Memory B cell (primary cell): ENCODE measurements around the gene SUFU.

Experiments
- ATAC-seq: fragments of 150-1000 bp; cut with Tn5 transposase; 2 replicates; pipeline ENCODE4 v1.10.0; 2021; ENCODE audit warnings: low read depth, mild to moderate bottlenecking, moderate library complexity
- DNase-seq, 2 donors: peaks; one replicate each; pipeline ENCODE4 v3.0.0; 2022; ENCODE audit warnings: low spot score in 2 of 2
- H3K27ac Mint-ChIP-seq: one replicate; pipeline ENCODE4 v1.8.0; 2022; ENCODE audit warnings: mild to moderate bottlenecking, moderate library complexity, mixed read lengths
- H3K27me3 Mint-ChIP-seq: one replicate; pipeline ENCODE4 v1.8.0; 2022; ENCODE audit warnings: mixed read lengths
- H3K36me3 Mint-ChIP-seq: one replicate; pipeline ENCODE4 v1.8.0; 2022; ENCODE audit warnings: mild to moderate bottlenecking, mixed read lengths
- H3K4me1 Mint-ChIP-seq: one replicate; pipeline ENCODE4 v1.8.0; 2022; ENCODE audit warnings: mixed read lengths
- H3K4me3 Mint-ChIP-seq: one replicate; pipeline ENCODE4 v1.8.0; 2022; ENCODE audit warnings: mild to moderate bottlenecking, moderate library complexity, mixed read lengths
- H3K9me3 Mint-ChIP-seq: one replicate; pipeline ENCODE4 v1.8.0; 2022; ENCODE audit warnings: mixed read lengths

The SUFU gene

DNA sequence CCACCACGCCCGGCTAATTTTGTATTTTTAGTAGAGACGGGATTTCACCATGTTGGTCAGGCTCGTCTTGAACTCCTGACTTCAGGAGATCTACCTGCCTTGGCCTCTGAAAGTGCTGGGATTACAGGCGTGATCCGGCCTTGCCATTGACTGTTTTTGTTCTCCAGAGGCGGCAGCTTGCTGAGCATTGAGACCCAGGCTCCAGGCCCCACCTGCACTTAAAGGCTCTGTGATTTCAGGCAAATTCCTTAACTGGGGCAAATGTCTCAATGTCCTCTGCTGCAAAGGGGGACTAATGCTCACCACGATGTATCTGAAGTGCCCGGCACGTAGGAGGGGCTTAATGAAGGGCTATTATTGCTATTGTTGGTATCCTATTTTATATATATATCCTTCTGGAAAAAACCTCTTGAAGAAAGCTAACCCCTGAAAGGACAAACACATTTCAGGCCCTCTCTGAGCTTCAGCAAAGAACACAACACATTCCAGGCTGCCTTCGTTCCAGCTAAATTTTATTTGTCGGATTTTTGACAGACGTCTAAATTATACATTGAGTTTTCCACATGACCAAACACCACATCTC, 169.6 kb downstream of the SUFU start:
- Mint-ChIP-seq H3K9me3 (no peaks in the 10 kb centered on the region), H3K36me3 (no peaks in the 10 kb centered on the region), H3K4me3 (no peak overlapping the region), H3K4me1 (peaks cover 13% of the 10 kb centered on the region), H3K27ac (peak overlapping the region; percentile 5), H3K27me3 (no peaks in the 10 kb centered on the region)
- no peak for ATAC-seq
- no peak for DNase-seq

DNA sequence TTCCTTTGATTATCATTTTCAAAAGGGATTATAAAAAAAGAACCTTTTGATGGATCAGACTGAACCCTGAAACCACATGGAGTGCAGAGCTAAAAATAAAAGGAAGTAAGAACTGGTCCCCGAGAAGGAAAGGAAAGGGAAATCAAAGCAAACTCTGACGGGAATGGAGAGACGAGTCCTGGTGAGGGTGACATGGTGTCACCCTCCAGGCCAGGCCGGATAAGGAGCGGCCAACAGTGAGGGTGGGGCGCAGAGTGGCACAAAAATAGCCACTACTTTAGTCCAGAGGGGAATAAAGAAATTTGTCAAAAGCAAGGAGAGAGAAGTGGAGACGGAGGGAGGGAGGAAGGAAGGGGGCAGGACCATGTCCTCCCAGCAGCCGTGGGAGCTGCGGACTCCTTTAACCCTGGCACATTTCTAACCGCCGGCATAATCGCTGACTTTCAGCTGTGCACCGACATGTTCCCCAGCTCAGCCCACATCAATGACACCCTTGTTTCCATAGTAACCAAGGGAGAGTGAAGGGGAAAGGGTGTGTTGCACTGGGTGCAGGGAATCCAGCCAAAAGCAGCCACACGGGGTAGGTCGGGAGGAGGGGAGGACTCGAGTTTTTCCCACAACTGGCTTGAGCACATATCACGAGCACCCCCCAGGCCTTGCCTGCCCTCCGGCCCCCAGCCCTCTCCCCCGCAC, 170.2 kb downstream of the SUFU start:
- ATAC-seq (peak; percentile 34), DNase-seq (no peak)
- Mint-ChIP-seq H3K36me3 (no peaks in the 10 kb centered on the region), H3K4me1 (peaks cover 17% of the 10 kb centered on the region), H3K27me3 (no peaks in the 10 kb centered on the region), H3K9me3 (no peaks in the 10 kb centered on the region), H3K4me3 (peak overlapping the region; percentile 2), H3K27ac (peak overlapping the region; percentile 5)

DNA sequence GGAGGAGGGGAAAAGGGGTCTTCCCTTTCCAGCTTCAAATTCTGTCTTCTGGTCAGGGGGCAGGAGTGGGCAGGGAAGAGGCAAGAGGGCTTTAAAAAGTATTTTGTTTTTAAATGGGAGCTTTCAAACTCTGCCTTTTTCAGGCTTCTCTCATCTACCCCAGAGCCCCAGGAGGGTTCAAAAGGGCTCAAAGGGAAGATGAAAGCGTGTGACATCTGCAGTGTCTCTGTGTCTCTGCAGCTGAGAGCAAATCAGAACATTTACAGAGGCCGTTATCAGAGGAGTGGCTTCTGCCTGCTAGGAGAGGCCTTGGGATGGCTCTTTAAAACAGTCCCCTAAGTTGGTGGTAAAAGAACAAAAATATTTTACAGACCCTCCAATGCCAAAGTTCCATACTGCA, 170.8 kb downstream of the SUFU start:
- H3K9me3 Mint-ChIP-seq = no peaks in the 10 kb centered on the region
- H3K4me3 Mint-ChIP-seq = no peak overlapping the region
- no peak for ATAC-seq

DNA sequence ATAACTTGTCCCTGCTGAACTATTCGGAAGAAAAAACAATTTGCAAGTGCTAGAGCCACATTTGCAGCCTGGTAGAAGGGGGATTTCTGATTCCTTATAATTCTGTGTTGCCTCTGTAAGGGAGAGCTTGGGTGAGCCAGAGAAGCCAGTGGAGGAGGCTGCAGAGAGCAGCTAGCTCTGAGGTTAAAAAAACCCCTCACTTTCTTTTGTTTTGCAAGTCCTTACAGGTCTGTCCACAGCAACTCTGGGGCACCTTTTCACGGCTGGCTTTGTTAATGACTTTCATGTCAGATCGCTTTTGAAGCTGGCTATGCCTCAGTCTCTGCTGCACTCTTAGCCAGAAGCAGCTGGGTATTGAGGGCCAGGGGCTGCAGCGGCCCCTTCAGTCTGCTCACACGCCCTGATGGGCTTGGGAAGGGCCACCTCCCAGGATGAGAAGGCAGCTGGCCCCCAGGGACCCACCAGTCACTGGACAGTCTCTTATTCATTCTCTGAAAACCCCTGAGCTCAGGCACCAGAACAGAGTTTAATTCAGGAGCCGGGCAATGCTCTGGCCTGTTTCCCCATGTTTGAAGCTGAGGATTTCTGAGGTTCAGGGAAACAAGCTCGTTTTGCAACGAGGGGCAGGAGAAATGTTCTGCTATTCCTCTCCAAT, 171.4 kb downstream of the SUFU start:
- no peak for ATAC-seq
- no peak overlapping the region for H3K4me3 Mint-ChIP-seq

More for the DNA sequence above, 170.8 kb downstream of the SUFU start:
- Mint-ChIP-seq H3K27me3 (no peaks in the 10 kb centered on the region), H3K27ac (no peak overlapping the region), H3K36me3 (no peaks in the 10 kb centered on the region), H3K4me1 (peaks cover 17% of the 10 kb centered on the region)
- no peak for DNase-seq

DNA sequence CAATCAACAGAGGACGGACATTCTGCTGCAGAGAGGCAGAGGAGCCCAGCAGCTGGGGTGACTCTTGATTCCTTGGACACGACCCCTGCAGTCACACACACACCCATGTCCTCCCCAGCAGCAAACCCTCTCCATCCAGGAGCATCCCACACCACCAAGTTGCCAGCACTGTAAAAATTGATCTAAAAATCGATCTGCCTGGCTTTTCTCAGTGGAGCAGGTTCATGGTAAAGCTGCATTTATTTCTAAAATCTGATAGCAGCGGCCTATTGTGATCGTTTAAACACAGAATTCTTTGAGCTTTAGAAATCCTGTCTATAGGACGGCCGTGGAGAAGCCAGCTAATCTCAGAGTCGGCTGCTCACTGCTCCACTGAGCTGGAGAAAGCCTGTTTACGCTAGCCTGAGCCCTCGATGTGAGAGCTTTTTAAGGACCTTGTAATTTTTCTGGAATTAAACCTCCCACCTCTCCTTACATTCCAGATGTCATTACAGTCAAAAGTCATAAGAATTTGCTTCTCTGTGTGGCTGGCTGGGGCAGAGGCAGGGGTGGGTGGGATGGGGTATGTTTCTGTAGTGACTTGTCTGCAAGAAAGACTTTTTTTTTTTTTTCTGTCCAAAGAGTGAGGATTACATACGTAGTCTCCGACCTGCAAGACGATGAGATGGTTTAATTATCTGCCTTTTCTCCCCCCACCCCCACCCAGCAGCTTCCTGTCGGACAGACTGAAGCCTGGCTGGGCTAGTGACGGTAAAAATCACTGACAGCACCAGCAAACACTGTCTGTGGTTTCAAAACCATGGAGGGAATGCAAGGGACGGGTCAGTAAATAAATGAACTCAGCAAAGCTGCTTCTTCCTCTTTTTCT, 172.1 kb downstream of the SUFU start:
- no peaks in the 10 kb centered on the region for H3K9me3 Mint-ChIP-seq

More for the DNA sequence above, 171.4 kb downstream of the SUFU start:
- H3K36me3 Mint-ChIP-seq = no peaks in the 10 kb centered on the region
- peak overlapping the region; percentile 6 for H3K27ac Mint-ChIP-seq
- no peaks in the 10 kb centered on the region for H3K9me3 Mint-ChIP-seq
- H3K27me3 Mint-ChIP-seq = no peaks in the 10 kb centered on the region
- H3K4me1 Mint-ChIP-seq = peaks cover 17% of the 10 kb centered on the region
- DNase-seq = no peak

DNA sequence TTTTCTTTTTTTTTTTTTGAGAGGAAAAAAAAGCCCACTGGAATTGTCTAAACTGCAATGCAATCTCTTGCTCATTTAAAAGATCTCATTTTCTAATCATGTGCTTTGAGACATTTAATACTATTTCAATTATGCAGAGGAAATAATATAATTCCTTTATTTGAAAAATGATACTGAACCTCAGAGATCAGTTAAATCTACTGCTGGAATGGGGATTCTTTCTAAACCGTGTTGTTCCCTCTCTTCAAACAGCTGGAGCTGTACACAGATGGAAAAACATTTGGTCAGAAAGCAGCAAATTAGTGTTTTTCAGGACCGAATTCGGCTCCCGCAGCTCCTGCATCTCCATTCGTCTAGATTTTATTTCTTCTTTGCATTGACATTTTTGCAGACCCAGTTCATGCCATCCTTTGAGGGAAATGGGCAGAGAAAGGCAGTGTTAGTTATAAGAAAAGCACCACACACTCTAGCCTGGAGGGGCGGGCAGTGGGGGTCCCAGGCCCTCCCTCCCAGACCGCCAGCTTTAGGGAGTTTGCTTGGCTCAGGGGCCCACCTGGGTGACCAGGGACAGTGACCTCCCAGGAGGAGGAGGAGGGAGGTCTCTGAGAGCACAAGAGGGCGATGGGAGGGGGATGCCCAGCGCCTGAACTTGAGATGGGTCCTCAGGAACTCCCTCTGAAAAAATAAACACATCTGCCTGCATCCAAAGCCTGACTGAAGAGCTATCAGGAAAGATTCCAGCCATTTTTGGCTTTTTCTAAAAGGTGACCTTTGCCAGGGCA, 173.0 kb downstream of the SUFU start:
- Mint-ChIP-seq H3K27me3 (no peaks in the 10 kb centered on the region), H3K27ac (no peak overlapping the region), H3K4me3 (no peak overlapping the region), H3K36me3 (no peaks in the 10 kb centered on the region), H3K4me1 (peaks cover 17% of the 10 kb centered on the region), H3K9me3 (no peaks in the 10 kb centered on the region)
- ATAC-seq = no peak
- no peak for DNase-seq

More for the DNA sequence above, 172.1 kb downstream of the SUFU start:
- Mint-ChIP-seq H3K27me3 (no peaks in the 10 kb centered on the region), H3K27ac (peak overlapping the region; percentile 6), H3K4me3 (peak overlapping the region; percentile 14), H3K36me3 (no peaks in the 10 kb centered on the region), H3K4me1 (peaks cover 17% of the 10 kb centered on the region)
- DNase-seq (no peak), ATAC-seq (peak; percentile 66)

DNA sequence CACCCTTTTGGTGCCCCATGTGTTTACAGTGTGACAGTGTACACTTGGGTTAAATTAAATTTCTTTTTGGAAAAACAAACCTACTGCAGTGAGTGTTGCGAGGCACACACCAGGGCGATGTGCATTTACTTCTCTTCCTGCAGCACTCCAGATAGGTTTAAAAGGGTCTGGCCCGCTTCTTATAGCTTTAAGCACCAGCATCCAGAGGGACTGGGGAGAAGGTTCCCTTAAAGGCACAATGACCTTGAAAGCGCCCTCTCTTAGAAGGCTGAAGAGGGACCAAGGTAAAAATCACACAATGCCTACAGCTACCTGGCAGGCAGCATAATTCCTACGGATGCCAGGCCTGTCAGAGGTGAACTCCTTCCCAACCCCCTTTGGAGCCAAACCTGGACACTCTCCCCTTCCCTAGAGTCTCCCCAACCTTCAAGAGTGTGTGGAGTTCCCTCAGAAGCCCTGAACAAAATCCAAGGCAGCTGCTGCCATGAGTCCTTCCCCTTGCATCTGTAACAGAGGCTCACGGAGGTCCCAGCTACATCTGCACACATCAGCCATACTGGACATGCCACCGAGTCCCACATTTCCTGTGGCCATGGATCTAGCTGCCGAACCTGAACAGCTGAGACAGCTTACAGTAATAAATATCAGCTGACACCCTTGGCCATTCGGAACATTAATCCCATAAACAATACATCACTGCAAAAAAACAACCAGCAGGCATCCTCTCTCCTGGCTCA, 173.7 kb downstream of the SUFU start:
- Mint-ChIP-seq H3K4me1 (peaks cover 17% of the 10 kb centered on the region), H3K27ac (no peak overlapping the region), H3K27me3 (no peaks in the 10 kb centered on the region), H3K36me3 (peaks cover 2% of the 10 kb centered on the region), H3K4me3 (no peak overlapping the region), H3K9me3 (no peaks in the 10 kb centered on the region)
- DNase-seq = no peak
- no peak for ATAC-seq

DNA sequence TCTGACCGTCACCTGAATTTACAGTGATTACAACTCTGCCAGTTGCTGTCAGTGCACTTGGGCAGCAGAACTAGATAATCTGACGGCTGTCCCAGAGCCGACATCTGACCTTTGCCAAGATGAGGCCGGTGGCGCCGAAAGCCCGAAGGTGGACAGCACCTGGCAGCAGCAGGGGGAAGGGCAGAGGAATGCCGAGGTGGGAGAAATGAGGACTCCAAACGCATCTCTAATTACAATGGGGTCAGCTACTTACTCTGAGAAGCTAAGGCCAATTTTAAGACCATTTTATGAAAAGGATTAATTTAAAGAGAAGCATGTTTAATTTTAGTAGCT, 174.3 kb downstream of the SUFU start:
- no peak for ATAC-seq
- DNase-seq = no peak
- Mint-ChIP-seq H3K4me3 (no peak overlapping the region), H3K9me3 (no peaks in the 10 kb centered on the region), H3K4me1 (peaks cover 17% of the 10 kb centered on the region), H3K27me3 (no peaks in the 10 kb centered on the region), H3K36me3 (peaks cover 2% of the 10 kb centered on the region), H3K27ac (no peak overlapping the region)

DNA sequence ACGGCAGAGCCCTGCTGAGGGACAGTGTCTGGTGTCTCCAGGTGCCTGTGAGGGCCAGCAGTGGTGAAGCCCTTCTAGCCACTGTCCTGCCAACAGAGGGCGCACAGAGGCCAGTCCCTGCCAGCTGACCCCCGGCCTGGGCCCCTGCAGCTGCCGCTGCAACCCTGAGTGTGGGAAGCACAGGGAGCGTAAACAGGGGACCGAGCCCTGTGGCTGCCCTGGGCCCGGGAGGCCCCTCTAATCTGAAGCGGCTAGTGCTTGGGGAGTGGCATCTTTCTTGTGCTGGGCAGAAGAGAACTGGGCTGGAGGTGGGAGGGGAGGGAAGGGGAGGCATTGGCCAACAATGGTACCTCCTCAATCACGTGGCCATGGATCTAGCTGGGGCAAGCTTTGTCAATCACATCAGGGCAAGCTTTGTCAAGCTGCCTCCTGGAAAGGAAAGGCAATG, 175.1 kb downstream of the SUFU start:
- H3K27ac Mint-ChIP-seq = peak overlapping the region; percentile 39
- no peaks in the 10 kb centered on the region for H3K9me3 Mint-ChIP-seq
- peaks cover 2% of the 10 kb centered on the region for H3K36me3 Mint-ChIP-seq
- DNase-seq = no peak
- peak; percentile 36 for ATAC-seq
- H3K27me3 Mint-ChIP-seq = no peaks in the 10 kb centered on the region
- peaks cover 14% of the 10 kb centered on the region for H3K4me1 Mint-ChIP-seq
- H3K4me3 Mint-ChIP-seq = no peak overlapping the region

DNA sequence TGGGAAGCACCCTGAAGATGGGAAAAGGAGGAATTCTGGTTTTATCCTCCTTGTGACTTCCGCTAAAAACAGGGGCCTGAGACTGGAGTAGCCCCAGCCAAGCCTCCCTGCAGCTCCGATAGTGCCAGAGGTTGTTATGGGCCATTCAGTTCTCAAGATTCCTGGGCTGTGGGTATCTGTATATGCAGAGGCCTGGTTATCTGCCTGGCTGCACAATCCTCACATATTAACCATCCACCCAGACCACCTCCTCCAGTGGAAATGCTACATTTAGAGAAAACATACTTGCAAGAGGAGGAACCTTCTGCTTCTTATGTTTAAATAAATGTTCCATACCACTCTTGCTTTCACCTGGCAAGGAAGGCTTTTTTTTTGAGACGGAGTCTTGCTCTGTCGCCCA, 175.8 kb downstream of the SUFU start:
- no peak overlapping the region for H3K27ac Mint-ChIP-seq
- H3K4me1 Mint-ChIP-seq = peaks cover 10% of the 10 kb centered on the region

DNA sequence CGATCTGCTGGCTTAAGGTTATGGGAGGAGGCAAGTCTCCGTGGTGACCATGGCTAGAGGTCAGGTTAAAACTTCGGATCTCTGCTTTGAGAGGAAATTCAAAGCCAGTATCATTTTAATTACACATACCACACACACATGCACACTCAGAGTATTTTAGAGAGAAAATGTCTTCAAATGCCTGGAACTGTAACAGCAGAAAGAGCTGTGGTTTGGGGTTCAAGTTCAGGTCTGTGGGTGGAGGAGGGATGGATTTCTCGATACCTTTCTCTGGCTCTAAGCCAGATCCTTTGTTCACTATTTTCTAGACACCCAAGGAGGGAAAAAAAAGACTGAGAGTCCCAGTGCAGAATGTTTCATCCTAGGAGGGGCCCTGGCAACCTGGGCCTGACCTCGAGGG, 177.9 kb downstream of the SUFU start:
- H3K36me3 Mint-ChIP-seq = peaks cover 8% of the 10 kb centered on the region
- H3K9me3 Mint-ChIP-seq = no peaks in the 10 kb centered on the region

More for the DNA sequence above, 175.8 kb downstream of the SUFU start:
- Mint-ChIP-seq H3K9me3 (no peaks in the 10 kb centered on the region), H3K27me3 (no peaks in the 10 kb centered on the region), H3K36me3 (peaks cover 2% of the 10 kb centered on the region), H3K4me3 (no peak overlapping the region)
- no peak for DNase-seq
- ATAC-seq = no peak

DNA sequence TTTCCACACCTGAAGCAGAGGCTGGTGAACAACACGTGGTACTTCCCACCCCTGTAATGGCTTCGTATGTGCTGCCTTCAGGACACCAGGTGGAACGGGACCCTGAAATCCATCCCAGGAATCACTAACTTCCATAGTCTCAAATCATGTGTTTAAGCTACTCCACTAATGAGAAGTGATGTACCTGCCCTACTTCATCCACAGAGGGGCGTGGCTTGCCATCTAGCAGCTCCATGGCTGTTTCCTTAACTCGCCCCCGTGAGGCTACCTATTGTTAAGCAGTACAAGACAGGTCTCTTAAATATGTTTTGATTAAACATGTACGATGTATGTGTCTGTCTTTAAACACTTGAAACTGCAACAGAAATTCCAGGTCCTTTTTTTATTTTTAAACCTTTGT, 178.6 kb downstream of the SUFU start:
- H3K9me3 Mint-ChIP-seq = no peaks in the 10 kb centered on the region
- no peak for ATAC-seq
- H3K27me3 Mint-ChIP-seq = no peaks in the 10 kb centered on the region

More for the DNA sequence above, 177.9 kb downstream of the SUFU start:
- Mint-ChIP-seq H3K4me3 (no peak overlapping the region), H3K27ac (no peak overlapping the region), H3K4me1 (peaks cover 4% of the 10 kb centered on the region), H3K27me3 (no peaks in the 10 kb centered on the region)
- DNase-seq (no peak), ATAC-seq (no peak)

DNA sequence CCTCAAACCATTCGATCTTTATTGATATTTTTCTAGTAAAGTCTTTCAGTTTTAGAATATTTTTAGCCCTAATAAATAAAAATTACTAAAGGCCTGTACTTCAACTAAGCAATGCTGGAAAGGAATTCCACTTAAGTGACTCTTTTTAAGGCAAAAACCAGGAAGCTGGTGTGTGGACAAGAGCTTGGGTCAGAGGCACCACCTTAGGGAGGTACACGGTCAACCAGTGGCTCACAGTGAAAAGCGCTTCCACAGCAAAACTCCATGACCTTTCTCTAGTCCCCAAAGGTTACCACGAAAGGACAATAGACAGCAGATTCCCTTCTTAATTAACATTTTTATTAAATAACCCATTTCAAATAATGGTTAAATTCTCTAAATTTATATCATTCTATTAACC, 179.2 kb downstream of the SUFU start:
- Mint-ChIP-seq H3K4me3 (no peak overlapping the region), H3K4me1 (peaks cover 4% of the 10 kb centered on the region), H3K27ac (no peak overlapping the region), H3K36me3 (peaks cover 8% of the 10 kb centered on the region), H3K9me3 (no peaks in the 10 kb centered on the region), H3K27me3 (no peaks in the 10 kb centered on the region)
- DNase-seq = no peak
- no peak for ATAC-seq

More for the DNA sequence above, 178.6 kb downstream of the SUFU start:
- Mint-ChIP-seq H3K36me3 (peaks cover 8% of the 10 kb centered on the region), H3K4me1 (peaks cover 4% of the 10 kb centered on the region), H3K4me3 (no peak overlapping the region), H3K27ac (no peak overlapping the region)
- DNase-seq = no peak
